EH (cell line): ENCODE results near the gene MCRIP2.

Experiments
- DNase-seq: peaks from one replicate; pipeline ENCODE4 v3.0.0-alpha.2; 2015; ENCODE audit warnings: low read depth

Gene MCRIP2

GRCh38 chr16:670485-671352 is 29.1 kb downstream of the MCRIP2 start:
- no peak for DNase-seq

- no peak for DNase-seq
These were observed 29.9 kb downstream of the MCRIP2 start for GRCh38 chr16:671353-672131.

- DNase-seq, result no peak
These were observed 30.7 kb downstream of the MCRIP2 start for GRCh38 chr16:672371-672770.

- DNase-seq, result no peak
These were observed 31.2 kb downstream of the MCRIP2 start for GRCh38 chr16:672851-673250.

- no peak for DNase-seq
These were observed 31.9 kb downstream of the MCRIP2 start for GRCh38 chr16:673399-673991.

GRCh38 chr16:674214-674881 is 32.7 kb downstream of the MCRIP2 start:
- DNase-seq, result no peak

- DNase-seq, result peak; percentile 53
These were observed 33.6 kb downstream of the MCRIP2 start, which contains the start of gene RHBDL1 for GRCh38 chr16:674968-675883. Gene RHBDL1 (plus strand): TSS chr16:675671. CDS start chr16:675791, 120 bp downstream.

- DNase-seq, result no peak
These were observed 34.4 kb downstream of the MCRIP2 start for GRCh38 chr16:675884-676564.

GRCh38 chr16:676565-676902 is 34.9 kb downstream of the MCRIP2 start:
- DNase-seq, result no peak

GRCh38 chr16:676913-677312 is 35.3 kb downstream of the MCRIP2 start:
- no peak for DNase-seq

- DNase-seq, result no peak
These were observed 35.9 kb downstream of the MCRIP2 start for GRCh38 chr16:677316-678190.

- DNase-seq, result no peak
These were observed 36.7 kb downstream of the MCRIP2 start for GRCh38 chr16:678209-678857.

GRCh38 chr16:678858-679813 is 37.5 kb downstream of the MCRIP2 start:
- peak; percentile 64 for DNase-seq

GRCh38 chr16:679814-680624 is 38.4 kb downstream of the MCRIP2 start, which contains the start of gene STUB1:
Gene STUB1 (plus strand): TSS chr16:680410. CDS start chr16:680526, 116 bp downstream.
- peak; percentile 88 for DNase-seq

- DNase-seq, result no peak
These were observed 39.0 kb downstream of the MCRIP2 start for GRCh38 chr16:680625-680945.

GRCh38 chr16:680967-681745 is 39.5 kb downstream of the MCRIP2 start:
- peak; percentile 44 for DNase-seq
